ENCODE measurements around the gene TOX2. TPM values are rescaled to one million over a fixed set of nuclear protein-coding genes. Genes with fewer than 3 reads are reported as not detected.

Gene TOX2
- total RNA-seq, 1 experiment from 2014 or later: 1.7 TPM

GRCh38 chr20:44118185-44119033, 203.8 kb downstream of the TOX2 start:
- Histone ChIP-seq H3K14ac (ENCODE audit: insufficient read depth, low read length) (no peak overlapping the region), H2BK12ac (ENCODE audit: insufficient read length, low read depth, low read length) (no peak overlapping the region), H2BK120ac (ENCODE audit: low read depth, low read length, poor library complexity, severe bottlenecking) (no peak overlapping the region), H3K79me1 (ENCODE audit: insufficient read depth, low read depth, low read length, poor library complexity, severe bottlenecking) (no peaks in the 10 kb centered on the region), H3K4ac (ENCODE audit: low read depth, low read length) (no peak overlapping the region), H3K23ac (ENCODE audit: insufficient read length, low read depth, low read length) (no peak overlapping the region), H3K18ac (ENCODE audit: insufficient read length, low read depth, low read length) (no peak overlapping the region), H3K4me2 (ENCODE audit: insufficient read depth, insufficient read length, low read length) (no peak overlapping the region), H3K23me2 (ENCODE audit: insufficient read length, low read depth, low read length, poor library complexity, severe bottlenecking) (no peaks in the 10 kb centered on the region), H4K8ac (replicated peaks; ENCODE audit: insufficient read length, low read depth, low read length) (no peak overlapping the region), H3K27me3 (ENCODE audit: insufficient read depth, low read length) (no peaks in the 10 kb centered on the region), H3K79me2 (ENCODE audit: insufficient read depth, low read length) (no peaks in the 10 kb centered on the region), H3K4me1 (ENCODE audit: insufficient read depth, low read length) (no peaks in the 10 kb centered on the region), H4K5ac (ENCODE audit: insufficient read length, low read depth, low read length) (no peak overlapping the region), H4K91ac (ENCODE audit: insufficient read length, low read depth, low read length) (no peak overlapping the region), H3K27ac (ENCODE audit: insufficient read length, low read depth, low read length) (no peak overlapping the region), H2BK15ac (ENCODE audit: low read depth, low read length) (no peak overlapping the region), H4K20me1 (ENCODE audit: control insufficient read depth, insufficient read depth, insufficient read length) (no peaks in the 10 kb centered on the region), H3K56ac (ENCODE audit: insufficient read length, low read depth, low read length) (no peak overlapping the region), H3K9ac (ENCODE audit: extremely low read depth, insufficient read length, low read length) (no peak overlapping the region), H3K9me3 (ENCODE audit: control insufficient read depth, low read depth, low read length) (no peaks in the 10 kb centered on the region), H2AK5ac (ENCODE audit: insufficient read length, low read length) (no peak overlapping the region), H2AFZ (ENCODE audit: low read length) (no peak overlapping the region), H2BK20ac (ENCODE audit: low read depth, low read length, poor library complexity, severe bottlenecking) (no peak overlapping the region), H2BK5ac (ENCODE audit: insufficient read length, low read length) (no peak overlapping the region), H3T11ph (ENCODE audit: low read length) (no peak overlapping the region)
- no peak for TF ChIP-seq CTCF (conservative IDR thresholded peaks at IDR 0.05)
- Mint-ChIP-seq H3K4me1 (peaks cover 3 to 15% of the 10 kb centered on the region in 2 experiments; a peak in 3 of 4 replicates), H3K27me3 (ENCODE audit: low read depth) (no peaks in the 10 kb centered on the region), H3K27ac (no peak overlapping the region), H3K36me3 (ENCODE audit: insufficient read depth in 1 of 3, low read depth in 3 of 3) (no peaks in the 10 kb centered on the region), H3K9me3 (no peaks in the 10 kb centered on the region; a peak in 1 of 5 replicates), H3K4me3 (no peak overlapping the region)
- WGBS (ENCODE audit: extremely low coverage, insufficient read length, low lambda C conversion rate): no CpG with 5 or more reads among the region's 9 CpGs
- no peak for DNase-seq

Other genes starting within 250 kb of the TOX2 start
- 159 and 165 TPM in 2 replicates for gene MYBL2, start 247.7 kb upstream of the TOX2 start, total RNA-seq (2021)
- gene GTSF1L, start 187.8 kb upstream of the TOX2 start, total RNA-seq (2021): not detected in 2 replicates